H54 (cell line): ENCODE data around the gene WDR87.

ENCODE experiments used
- DNase-seq: peaks from one replicate; pipeline ENCODE4 v3.0.0; 2011; ENCODE audit warnings: low spot score, mixed read lengths; ENCODE audit not compliant: insufficient read length
- FAIRE-seq: peaks from 3 replicates; lab custom pipeline; 2011; peaks lifted over from hg19 to GRCh38; lab: Jason Lieb, UNC
- POLR2A ChIP-seq: IDR thresholded peaks from 2 replicates; pipeline ENCODE4 v1.6.1; 2011; ENCODE audit warnings: low read depth, mild to moderate bottlenecking, low read length

Gene WDR87

DNA sequence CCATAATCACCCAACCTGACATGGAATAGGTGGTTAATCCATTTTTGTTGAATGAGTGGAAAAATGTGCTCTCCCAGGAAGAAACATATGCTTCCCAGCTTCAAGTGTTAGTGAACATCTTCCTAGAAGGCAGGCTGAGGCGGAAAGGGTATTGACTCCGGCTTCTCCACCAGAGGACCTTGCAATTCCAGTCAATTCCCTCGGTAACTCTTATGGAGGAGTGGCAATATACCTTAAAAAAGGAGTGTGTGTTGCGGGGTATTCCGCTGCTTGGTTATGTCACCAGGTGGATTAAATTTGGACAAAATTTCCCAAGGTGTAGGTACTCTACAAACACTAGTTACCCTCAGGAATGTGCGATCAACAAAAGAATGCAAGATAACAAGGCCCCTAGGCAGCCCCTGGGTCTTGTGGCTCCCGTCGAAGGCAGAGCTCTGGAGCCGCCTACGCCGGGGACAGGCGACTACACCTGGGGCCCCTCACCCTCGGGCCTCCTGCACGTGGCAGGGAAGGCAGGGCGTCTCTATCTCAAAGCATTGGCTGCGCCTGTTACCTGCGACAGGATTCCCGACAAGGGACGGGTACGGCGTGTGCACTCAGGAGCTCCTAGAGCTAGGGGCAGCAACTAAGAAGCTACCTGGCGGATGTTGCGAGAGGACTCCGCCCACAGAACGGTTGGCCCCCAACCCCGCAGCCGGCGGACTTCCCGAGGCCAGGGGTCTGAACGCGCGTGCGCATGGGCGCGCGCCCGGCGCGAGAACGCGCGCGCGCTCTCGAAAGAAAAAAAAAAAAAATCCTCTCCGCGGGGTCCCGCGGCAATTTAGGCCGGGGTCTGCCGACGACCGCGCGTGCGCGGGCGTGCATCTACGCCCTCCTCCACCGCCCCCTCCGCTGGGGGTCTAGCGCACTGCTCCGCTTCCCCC, at the start of gene WDR87:
Gene WDR87, minus strand, starts transcription at position 649 of the 923 bp plus-strand sequence. CDS start 8,355 bp downstream, outside the sequence.
- DNase-seq (no peak), FAIRE-seq (no peak)
- TF ChIP-seq POLR2A = no peak

DNA sequence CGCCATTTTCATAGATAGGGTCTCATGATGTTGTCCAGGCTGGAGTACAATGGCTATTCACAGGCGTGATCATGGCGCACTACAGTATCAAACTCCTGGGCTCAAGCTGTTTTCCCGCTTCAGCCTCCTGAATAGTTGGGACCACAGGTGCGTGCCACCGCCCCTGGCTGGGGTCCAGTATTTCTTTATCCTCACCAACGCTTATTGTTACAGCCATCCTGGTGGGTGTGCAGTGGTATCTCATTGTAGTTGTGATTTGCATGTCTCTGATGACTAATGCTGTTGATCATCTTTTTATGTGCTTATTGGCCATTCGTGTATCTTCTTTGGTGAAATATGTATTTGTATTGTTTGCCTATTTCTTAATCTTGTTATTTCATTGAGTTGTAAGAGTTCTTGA, 49.6 kb upstream of the WDR87 start:
- DNase-seq = no peak
- no peak for FAIRE-seq
- no peak for TF ChIP-seq POLR2A

DNA sequence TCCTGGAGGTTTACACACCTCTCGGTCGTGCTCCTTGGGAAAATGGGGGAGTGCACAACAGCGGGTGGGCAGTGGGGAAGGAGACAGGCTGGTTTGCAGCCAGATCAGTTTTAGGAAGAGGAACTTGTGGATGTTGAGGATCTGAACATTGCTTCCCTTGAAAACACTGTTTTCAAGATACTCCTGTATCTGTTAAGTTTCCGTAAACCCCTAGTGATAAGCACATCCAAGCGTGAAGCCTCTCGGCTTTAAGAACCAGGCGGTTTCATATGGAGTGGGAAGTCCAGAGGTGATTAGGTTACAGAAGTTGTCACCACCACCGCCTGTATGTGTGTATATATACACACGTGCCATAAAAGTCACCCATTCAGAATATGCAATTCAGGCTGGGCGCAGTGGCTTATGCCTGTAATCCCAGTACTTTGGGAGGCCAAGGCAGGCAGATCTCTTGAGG, 48.1 kb upstream of the WDR87 start:
- no peak for TF ChIP-seq POLR2A
- DNase-seq (no peak), FAIRE-seq (no peak)

DNA sequence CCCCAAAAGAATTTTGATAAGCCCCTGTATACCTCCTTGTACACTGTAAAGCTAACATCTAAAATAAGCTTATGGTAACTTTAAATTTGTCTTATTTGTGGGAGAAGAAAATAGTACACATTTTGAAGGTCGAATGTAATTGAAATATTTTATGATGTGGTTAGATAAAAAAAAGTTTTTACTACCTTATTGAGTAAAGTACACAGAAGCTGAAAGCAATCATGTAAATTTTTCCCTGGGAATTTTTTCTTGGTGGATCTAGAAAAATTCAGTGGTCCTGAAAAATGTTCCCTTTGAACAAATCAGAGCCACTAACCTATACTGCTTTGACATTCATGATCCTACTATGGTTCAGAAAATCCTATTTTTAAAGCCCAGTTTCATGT, 47.5 kb upstream of the WDR87 start:
- FAIRE-seq = no peak
- no peak for TF ChIP-seq POLR2A

DNA sequence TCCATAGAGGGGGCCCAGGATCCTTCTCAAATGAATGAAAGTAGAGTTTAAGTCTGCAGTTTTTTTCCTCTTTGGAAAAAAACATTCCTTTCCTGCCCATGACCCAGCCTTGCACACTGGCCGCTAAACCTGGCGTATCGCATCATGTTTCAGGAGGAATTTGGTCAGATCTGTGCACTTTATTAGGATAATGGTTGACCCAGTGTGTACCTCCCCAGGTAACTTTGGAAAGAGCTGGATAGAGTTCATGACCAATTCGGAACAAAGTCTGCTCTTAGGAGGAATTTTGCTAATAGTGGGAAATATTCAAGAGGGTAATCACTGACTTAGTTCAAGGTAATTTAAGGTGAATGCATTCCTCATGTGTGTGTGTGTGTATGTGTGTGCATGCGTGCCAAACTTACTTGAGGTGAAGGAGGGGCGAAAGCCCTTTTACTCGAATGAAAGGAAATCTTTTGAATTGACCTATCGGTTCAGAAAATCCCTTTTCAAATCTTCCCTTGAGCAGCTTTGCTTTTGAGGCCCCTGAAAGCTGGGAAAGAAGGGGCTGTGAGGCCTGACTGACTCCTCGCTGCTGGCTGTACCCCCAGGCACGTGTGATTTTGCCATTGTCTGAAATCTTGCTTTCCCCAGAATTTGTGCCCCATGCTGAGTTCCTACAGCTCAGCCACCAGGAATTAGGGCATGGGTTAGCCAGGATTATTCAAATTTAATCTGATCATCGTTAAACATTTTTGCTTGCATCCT, 47.0 kb upstream of the WDR87 start:
- TF ChIP-seq POLR2A = no peak
- FAIRE-seq = no peak
- DNase-seq = no peak

More for the DNA sequence above, 47.5 kb upstream of the WDR87 start:
- DNase-seq = no peak

DNA sequence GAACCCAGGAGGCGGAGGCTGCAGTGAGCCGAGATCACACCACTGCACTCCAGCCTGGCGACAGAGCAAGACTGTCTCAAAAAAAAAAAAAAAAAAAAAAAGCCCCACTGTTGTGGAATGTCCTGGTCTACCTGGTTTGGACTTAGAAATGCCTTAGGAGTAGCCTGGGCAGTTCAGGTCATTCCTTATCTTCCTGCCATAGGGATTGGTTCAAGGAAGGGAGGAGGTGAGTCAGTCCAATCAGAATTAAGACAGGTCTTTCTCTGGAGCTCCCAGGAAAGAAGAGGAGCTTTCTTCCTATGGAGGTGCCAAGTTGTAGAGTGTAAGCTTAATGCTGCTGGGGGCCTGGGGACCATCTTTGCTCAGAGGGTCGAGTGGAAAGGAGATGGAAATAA, 45.4 kb upstream of the WDR87 start:
- no peak for FAIRE-seq
- TF ChIP-seq POLR2A = no peak
- no peak for DNase-seq

DNA sequence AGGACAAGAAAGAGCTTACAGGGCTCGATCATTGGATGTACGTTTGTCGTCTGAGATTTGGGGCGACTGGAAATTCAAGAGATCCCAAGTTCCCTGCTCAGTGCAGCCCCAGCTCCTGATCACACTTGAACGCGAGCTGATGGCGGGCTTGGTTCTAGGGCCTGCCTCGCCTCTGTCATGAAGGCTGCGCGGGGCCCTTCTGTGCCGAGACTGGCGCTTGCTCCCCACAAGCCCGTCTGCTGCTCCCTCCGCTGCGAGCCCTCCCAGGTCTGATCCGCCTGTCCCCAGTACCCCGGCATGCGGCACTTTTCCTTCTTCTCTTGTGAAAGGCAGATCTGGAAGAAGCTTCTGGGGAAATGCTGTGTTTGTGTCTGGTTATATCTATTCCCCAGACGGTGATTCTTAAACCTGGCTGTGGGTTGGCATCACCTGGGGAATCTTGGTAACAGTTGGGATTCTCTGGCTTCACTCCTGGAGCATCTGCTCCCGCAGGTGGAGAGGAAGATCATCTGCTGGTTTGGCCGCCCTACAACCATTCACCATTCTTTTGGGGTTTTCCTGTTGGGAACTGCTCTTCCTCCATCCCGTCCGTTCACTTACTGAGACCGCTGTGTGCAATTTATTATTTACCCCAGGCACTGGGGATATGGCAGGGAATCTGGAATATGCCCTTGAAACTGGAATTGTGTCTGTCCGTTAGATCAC, 44.2 kb upstream of the WDR87 start:
- no peak for TF ChIP-seq POLR2A
- DNase-seq (no peak), FAIRE-seq (no peak)

DNA sequence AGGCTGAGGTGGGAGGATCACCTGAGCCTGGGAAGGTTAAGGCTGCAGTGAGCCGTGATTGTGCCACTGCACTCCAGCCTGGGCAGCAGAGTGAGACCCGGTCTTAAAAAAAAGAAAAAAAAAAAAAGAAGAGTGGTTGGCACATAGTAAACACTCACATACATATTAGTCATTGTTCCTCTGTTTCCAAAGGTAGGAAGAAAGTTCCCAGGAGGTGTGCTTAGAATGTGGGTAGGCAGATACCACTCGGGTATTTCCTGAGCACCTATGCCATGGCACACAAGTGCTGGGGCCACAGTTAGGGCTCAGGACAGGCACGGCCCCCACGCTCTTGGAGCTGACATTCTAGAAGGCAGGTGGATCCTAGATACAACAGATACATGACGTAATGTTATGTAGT, 42.0 kb upstream of the WDR87 start:
- TF ChIP-seq POLR2A = no peak
- no peak for FAIRE-seq
- DNase-seq = no peak

DNA sequence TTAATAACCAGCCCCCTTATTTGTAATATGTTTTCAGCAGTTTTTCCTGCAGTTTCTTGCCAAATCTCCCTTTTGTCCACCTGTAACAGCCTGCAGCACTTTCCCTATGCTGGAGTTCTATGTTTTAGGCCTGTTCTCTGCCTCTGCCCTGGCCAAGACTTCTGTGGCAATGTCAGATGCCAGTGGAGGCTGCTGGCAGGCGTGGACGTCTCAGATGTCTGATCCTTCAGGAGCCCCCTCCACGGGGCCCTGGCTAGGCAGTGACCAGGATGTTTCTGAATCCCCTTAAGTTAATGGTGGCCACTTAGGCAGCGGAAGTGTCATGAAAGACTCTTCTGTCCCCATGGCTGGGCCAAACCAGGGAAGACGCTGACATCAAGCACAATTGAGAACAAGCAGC, 41.4 kb upstream of the WDR87 start:
- FAIRE-seq = no peak
- DNase-seq = no peak
- no peak for TF ChIP-seq POLR2A

DNA sequence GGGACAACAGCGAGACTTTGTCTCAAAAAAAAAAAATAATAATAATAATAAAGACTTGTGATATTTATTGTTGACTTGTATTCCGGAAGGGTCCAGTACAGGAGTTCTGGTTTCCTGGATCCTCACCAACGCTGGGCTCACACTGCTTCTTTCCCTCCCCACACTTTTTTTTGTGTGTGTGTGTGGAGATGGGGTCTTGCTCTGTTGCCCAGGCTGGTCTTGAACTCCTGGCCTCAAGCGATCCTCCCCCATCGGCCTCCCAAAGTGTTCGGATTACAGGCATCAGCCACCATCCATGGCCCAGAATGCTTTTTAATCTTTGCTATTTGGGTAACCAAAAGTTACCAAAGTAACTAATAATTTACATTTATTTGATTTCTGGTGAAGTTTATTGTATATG, 39.7 kb upstream of the WDR87 start:
- no peak for TF ChIP-seq POLR2A
- no peak for DNase-seq
- no peak for FAIRE-seq

DNA sequence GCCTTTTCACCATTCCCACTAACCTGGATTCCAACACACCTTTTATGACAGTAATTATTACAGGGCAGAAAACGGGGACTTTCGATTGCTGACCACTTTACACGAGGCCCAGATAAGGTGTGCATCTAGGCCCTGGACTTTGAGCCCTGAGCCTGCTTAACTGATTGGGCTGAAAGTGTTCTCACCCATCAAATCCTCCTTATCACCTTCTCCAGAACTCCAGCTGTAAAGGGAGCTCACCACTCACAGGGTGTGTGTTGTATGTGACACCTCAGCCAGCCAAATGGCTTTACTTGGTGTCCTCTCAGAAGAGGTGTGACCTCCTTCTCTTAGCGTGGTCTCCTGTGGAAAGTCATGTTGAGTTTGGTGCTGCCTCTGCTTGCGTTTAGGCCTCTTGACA, 37.1 kb upstream of the WDR87 start:
- no peak for TF ChIP-seq POLR2A
- DNase-seq (no peak), FAIRE-seq (no peak)

DNA sequence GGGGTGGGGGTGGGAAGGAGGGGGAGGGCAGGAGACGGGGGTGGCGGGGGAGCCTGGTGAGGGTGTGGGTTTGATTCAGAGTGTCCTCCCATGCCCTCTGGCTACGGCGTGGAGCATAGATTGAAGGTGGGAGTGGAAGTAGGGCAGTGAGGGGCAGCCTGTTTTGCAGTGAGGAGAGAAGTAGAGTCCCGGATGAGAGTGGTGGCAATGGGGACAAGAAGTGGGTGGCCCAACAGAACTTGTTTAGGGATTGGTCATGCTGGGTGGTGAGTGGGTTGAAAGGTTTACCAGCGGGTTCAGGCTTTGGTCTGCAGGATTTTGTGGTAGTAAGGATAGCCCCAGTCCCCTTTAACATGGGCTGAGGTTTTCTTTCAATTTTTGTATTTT, 36.1 kb upstream of the WDR87 start:
- no peak for TF ChIP-seq POLR2A
- DNase-seq (no peak), FAIRE-seq (no peak)

DNA sequence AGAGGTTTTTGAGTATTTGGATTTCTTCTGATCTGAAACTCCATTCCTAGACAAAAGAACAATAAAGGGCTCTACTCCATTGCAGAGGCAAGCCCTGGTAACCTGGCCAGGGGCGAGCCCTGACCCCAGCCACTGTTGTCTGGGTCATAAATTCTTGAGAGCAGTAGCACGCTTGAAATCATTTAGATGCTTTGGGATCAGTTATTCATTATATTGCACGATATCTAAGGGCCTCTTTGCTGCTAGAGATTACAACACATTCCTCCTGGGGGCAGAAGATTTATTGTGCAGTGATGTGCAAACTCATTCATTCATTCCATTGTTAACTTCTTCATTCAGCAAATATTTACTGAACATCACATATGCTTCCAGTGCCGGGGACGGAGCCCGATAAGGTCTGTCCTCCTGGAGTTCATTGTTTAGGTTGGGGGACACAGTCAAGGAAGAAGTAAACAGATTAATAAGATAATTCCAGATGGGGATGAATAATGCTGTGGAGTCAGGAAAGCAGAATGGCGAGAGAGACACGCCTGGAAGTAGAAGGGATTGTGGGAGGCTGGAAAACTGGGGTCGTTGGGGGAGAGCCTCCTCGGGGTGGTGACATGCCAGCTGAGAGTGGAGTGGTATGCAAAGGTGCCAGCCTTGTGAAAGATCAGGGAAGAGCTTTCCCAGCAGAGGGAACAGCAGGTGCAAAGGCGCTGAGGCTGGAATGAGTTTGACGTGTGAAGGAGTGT, 35.6 kb upstream of the WDR87 start:
- DNase-seq = no peak
- FAIRE-seq = no peak

DNA sequence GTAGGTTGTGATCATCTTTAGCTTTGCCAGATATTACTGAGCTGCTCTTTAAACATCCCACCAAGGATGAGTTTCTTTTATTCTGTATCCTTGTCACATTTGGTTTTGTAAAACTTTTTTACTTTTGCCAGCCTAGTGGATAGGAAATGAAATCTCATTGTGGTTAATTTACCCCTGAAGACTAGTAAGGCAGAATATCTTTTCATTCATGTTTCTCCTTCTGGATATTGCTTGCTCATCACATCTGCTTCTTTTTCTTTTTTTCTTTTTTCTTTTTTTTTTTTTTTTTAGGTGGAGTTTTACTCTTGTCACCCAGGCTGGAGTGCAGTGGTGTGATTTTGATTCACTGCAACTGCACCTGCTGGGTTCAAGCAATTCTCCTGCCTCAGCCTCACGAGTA, 32.0 kb upstream of the WDR87 start:
- DNase-seq (no peak), FAIRE-seq (no peak)
- no peak for TF ChIP-seq POLR2A

More for the DNA sequence above, 35.6 kb upstream of the WDR87 start:
- TF ChIP-seq POLR2A = no peak
